Calu3 (cell line): ENCODE measurements around the gene STX18. TPM values are rescaled to one million over a fixed set of nuclear protein-coding genes. Genes with fewer than 3 reads are reported as not detected.

Source experiments
- BruUV-seq: library from RNA; stranded (reverse); fragments of 400-500 nt; replicated peaks from 2 replicates; lab custom pipeline; 2021; lab: Mats Ljungman, UMichigan
- CTCF ChIA-PET: fragments of 300-600 bp; sonication (Branson Sonifier 250); formaldehyde crosslinking; loops from one replicate; lab custom pipeline; 2022; ENCODE audit warnings: antibody characterized with exemption; lab: Charles Lee
- DNase-seq: peaks from one replicate; pipeline ENCODE4 v3.0.0; 2022
- H3K27ac Mint-ChIP-seq: one replicate; pipeline ENCODE4 v1.8.0; 2022; ENCODE audit warnings: mixed read lengths; ENCODE audit not compliant: unreplicated experiment
- H3K27me3 Mint-ChIP-seq: one replicate; pipeline ENCODE4 v1.8.0; 2022; ENCODE audit warnings: mixed read lengths; ENCODE audit not compliant: unreplicated experiment
- H3K36me3 Mint-ChIP-seq: one replicate; pipeline ENCODE4 v1.8.0; 2022; ENCODE audit warnings: mild to moderate bottlenecking, moderate library complexity, mixed read lengths; ENCODE audit not compliant: insufficient read depth, unreplicated experiment
- H3K4me1 Mint-ChIP-seq: one replicate; pipeline ENCODE4 v1.8.0; 2022; ENCODE audit warnings: mild to moderate bottlenecking, low read depth, mixed read lengths; ENCODE audit not compliant: unreplicated experiment
- H3K4me3 Mint-ChIP-seq: one replicate; pipeline ENCODE4 v1.8.0; 2022; ENCODE audit warnings: mild to moderate bottlenecking, low read depth, moderate library complexity, mixed read lengths; ENCODE audit not compliant: unreplicated experiment
- H3K9me3 Mint-ChIP-seq: one replicate; pipeline ENCODE4 v1.8.0; 2022; ENCODE audit warnings: low read depth, mixed read lengths; ENCODE audit not compliant: unreplicated experiment
- CTCF ChIP-seq: fragments of 200-600 bp; IDR thresholded peaks from one replicate; pipeline ENCODE4 v1.8.0; 2022; ENCODE audit warnings: antibody characterized with exemption; ENCODE audit not compliant: unreplicated experiment
- intact Hi-C: fragments of 100-400 bp; cut with micrococcal nuclease; formaldehyde crosslinking; loops from one replicate; pipeline ENCODE4 v1.10.0; 2022; ENCODE audit not compliant: unreplicated experiment
- total RNA-seq: library from RNA; stranded (reverse); gene quantifications from 2 replicates; pipeline ENCODE4 v1.2.3, GENCODE V29; 2022

STX18 gene
- total RNA-seq, 1 experiment from 2014 or later: 27.3 TPM

- Mint-ChIP-seq H3K4me1 (no peaks in the 10 kb centered on the region), H3K36me3 (no peaks in the 10 kb centered on the region), H3K27ac (no peak overlapping the region), H3K9me3 (no peaks in the 10 kb centered on the region), H3K27me3 (no peaks in the 10 kb centered on the region), H3K4me3 (no peak overlapping the region)
- CTCF ChIA-PET: no interaction called here
- intact Hi-C loops: no loop called here
- DNase-seq: no peak
- no peak for TF ChIP-seq CTCF
- no TSS peak for BruUV-seq
Observed at GRCh38 chr4:4438891-4439290, 103.0 kb downstream of the STX18 start.

GRCh38 chr4:4437798-4438470 lies 103.9 kb downstream of the STX18 start:
- CTCF ChIA-PET: no interaction called here
- no peak overlapping the region for H3K4me3 Mint-ChIP-seq
- H3K27me3 Mint-ChIP-seq: no peaks in the 10 kb centered on the region

GRCh38 chr4:4436244-4436823 lies 105.5 kb downstream of the STX18 start:
- intact Hi-C loops: no loop called here
- H3K27me3 Mint-ChIP-seq: no peaks in the 10 kb centered on the region
- TF ChIP-seq CTCF: no peak
- no peaks in the 10 kb centered on the region for H3K4me1 Mint-ChIP-seq
- no peaks in the 10 kb centered on the region for H3K9me3 Mint-ChIP-seq
- no peaks in the 10 kb centered on the region for H3K36me3 Mint-ChIP-seq
- CTCF ChIA-PET: interaction anchor here (0.6 kb wide), 2 partner anchors 12 to 910 kb away, joined by 5 to 7 read pairs; no protein-coding TSS in a partner anchor
- H3K27ac Mint-ChIP-seq: no peak overlapping the region
- H3K4me3 Mint-ChIP-seq: no peak overlapping the region
- BruUV-seq: no TSS peak
- no peak for DNase-seq

More at GRCh38 chr4:4437798-4438470, 103.9 kb downstream of the STX18 start:
- intact Hi-C loops: no loop called here
- Mint-ChIP-seq H3K9me3 (no peaks in the 10 kb centered on the region), H3K36me3 (no peaks in the 10 kb centered on the region), H3K27ac (no peak overlapping the region), H3K4me1 (no peaks in the 10 kb centered on the region)
- no peak for DNase-seq
- no TSS peak for BruUV-seq
- no peak for TF ChIP-seq CTCF

GRCh38 chr4:4433941-4434340 lies 107.9 kb downstream of the STX18 start:
- Mint-ChIP-seq H3K9me3 (no peaks in the 10 kb centered on the region), H3K27me3 (no peaks in the 10 kb centered on the region), H3K36me3 (no peaks in the 10 kb centered on the region), H3K4me1 (no peaks in the 10 kb centered on the region), H3K4me3 (no peak overlapping the region), H3K27ac (no peak overlapping the region)
- no TSS peak for BruUV-seq
- no peak for DNase-seq
- CTCF ChIA-PET: no interaction called here
- intact Hi-C loops: no loop called here
- no peak for TF ChIP-seq CTCF
